ENCODE results near the gene ACOXL. TPM values are rescaled to one million over a fixed set of nuclear protein-coding genes. Genes with fewer than 3 reads are reported as not detected.

Gene ACOXL
- total RNA-seq, 4 donors from 2014 or later, result not detected

DNA sequence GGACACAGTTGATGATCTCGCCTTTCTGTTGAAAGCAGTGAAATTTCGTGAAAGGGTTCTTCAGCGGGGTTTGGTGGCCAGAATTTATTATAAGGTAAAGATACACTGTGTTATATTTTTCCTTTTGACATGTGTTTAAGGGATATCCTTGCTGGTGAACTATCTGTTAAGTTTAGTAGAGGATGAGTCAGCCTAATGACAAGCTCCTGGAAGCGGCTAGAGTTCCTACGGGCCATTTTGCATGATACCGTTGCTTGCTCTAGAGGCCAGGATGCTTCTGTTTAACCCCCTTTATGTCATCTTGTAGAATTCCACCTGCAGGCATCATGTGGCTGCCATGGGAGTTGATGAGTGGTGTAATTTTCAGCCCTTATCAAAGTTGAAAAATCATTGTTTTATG is 263.5 kb downstream of the ACOXL start:
- TF ChIP-seq, protein P1, sequence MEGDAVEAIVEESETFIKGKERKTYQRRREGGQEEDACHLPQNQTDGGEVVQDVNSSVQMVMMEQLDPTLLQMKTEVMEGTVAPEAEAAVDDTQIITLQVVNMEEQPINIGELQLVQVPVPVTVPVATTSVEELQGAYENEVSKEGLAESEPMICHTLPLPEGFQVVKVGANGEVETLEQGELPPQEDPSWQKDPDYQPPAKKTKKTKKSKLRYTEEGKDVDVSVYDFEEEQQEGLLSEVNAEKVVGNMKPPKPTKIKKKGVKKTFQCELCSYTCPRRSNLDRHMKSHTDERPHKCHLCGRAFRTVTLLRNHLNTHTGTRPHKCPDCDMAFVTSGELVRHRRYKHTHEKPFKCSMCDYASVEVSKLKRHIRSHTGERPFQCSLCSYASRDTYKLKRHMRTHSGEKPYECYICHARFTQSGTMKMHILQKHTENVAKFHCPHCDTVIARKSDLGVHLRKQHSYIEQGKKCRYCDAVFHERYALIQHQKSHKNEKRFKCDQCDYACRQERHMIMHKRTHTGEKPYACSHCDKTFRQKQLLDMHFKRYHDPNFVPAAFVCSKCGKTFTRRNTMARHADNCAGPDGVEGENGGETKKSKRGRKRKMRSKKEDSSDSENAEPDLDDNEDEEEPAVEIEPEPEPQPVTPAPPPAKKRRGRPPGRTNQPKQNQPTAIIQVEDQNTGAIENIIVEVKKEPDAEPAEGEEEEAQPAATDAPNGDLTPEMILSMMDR (IDR thresholded peaks at IDR 0.05), result no peak
- TF ChIP-seq POLR2A (IDR thresholded peaks at IDR 0.05), result no peak
- intact Hi-C loops (cut with DNase I), result no loop called here
- Histone ChIP-seq H3K4me3 (no peak overlapping the region), H3K27me3 (peaks cover 0 to 34% (median 0%) of the 10 kb centered on the region in 4 donors), H3K9me3 (no peaks in the 10 kb centered on the region), H3K36me3 (no peaks in the 10 kb centered on the region), H3K4me1 (peaks cover 0 to 18% (median 6%) of the 10 kb centered on the region in 3 donors), H3K27ac (no peak overlapping the region)
- DNase-seq, result no peak
- WGBS, 2 donors, result 78 to 95% methylated on average over 6 of the region's 6 CpGs

DNA sequence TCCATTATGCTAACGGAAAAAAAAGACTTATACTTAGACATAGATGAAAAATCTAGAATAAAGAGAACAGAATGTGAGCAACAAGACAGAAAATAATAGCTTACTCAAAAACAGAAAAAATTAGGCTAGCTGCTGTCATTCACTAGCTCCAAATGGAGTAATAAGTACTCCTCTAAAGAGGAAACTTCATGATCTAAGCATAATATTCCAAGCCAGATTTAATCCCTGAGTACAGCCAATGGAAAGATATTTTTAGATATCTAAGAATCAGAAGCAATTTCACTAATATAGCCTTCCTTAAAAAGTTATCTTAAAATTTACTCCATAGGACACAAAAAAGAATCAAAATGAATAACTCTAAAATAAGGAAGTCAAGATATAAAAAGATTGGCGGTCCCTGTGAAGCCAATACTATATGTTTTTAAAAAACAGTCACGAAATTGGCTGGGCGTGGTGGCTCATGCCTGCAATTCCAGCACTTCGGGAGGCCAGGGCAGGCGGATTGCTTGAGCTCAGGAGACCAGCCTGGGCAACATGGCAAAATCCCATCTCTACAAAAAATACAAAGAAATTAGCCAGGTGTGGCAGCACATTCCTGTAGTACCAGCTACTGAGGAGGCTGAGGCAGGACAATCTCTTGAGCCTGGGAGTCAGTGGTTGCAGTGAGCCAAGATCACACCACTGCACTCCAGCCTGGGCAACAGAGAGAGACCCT is 265.1 kb downstream of the ACOXL start:
- TF ChIP-seq, protein P1 (IDR thresholded peaks at IDR 0.05), result no peak
- no peak for TF ChIP-seq POLR2A (IDR thresholded peaks at IDR 0.05)
- Histone ChIP-seq H3K9me3 (no peaks in the 10 kb centered on the region), H3K4me3 (no peak overlapping the region), H3K4me1 (peaks cover 0 to 15% (median 6%) of the 10 kb centered on the region in 3 donors), H3K36me3 (no peaks in the 10 kb centered on the region), H3K27me3 (peaks cover 0 to 39% (median 0%) of the 10 kb centered on the region in 4 donors), H3K27ac (no peak overlapping the region)
- 49 to 55% methylated on average over 6 of the region's 6 CpGs for WGBS, 2 donors
- DNase-seq, result no peak
- intact Hi-C loops (cut with DNase I), result no loop called here

DNA sequence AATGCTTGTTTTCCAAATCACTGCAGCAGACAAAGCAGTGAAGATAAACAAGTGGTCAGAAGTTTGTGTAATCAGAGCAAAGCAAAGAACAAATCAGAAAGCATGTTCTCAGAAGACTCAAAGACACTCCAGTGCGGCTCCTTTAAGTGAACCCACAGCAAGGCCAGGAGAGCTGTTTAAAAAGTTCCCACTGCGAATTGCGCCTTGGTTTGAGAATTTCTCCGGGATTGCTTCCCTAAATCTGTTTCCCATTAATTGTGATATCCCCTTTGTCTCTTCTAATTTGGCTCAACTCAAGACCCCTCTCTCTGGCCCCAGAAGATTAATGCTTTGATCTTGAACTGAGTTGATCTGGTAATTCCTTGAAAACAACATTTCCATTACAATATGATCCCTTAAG is 265.9 kb downstream of the ACOXL start:
- no peak for TF ChIP-seq POLR2A (IDR thresholded peaks at IDR 0.05)
- TF ChIP-seq, protein P1 (IDR thresholded peaks at IDR 0.05), result no peak
- DNase-seq, result no peak
- intact Hi-C loops (cut with DNase I), result no loop called here
- Histone ChIP-seq H3K27ac (no peak overlapping the region), H3K4me3 (no peak overlapping the region), H3K4me1 (peaks cover 0 to 14% (median 6%) of the 10 kb centered on the region in 3 donors), H3K9me3 (no peaks in the 10 kb centered on the region), H3K36me3 (no peaks in the 10 kb centered on the region), H3K27me3 (peaks cover 0 to 35% (median 0%) of the 10 kb centered on the region in 4 donors)
- 58 to 62% methylated on average over 4 of the region's 4 CpGs for WGBS, 2 donors

DNA sequence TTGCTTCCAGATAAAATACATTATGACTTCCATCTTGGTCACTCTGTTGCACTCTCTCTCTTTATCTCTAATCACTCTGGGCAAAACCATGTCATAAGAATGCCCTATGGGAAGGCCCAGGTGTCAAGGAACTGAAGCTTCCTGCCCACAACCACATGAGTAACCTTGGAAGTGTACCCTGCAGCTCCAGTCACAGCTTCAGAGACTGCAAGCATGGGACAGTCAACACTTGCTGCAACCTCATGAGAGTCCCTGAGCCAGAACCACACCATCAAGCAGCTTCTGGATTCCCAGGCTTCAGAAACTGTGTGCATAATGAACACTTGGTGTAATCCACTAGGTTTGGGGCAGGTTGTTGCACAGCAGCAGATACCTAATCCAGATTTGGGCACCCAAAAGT is 267.3 kb downstream of the ACOXL start:
- Histone ChIP-seq H3K36me3 (no peaks in the 10 kb centered on the region), H3K4me1 (peaks cover 0 to 4% (median 0%) of the 10 kb centered on the region in 3 donors), H3K9me3 (no peaks in the 10 kb centered on the region), H3K4me3 (no peak overlapping the region), H3K27me3 (peaks cover 0 to 30% (median 0%) of the 10 kb centered on the region in 4 donors), H3K27ac (no peak overlapping the region)
- no peak for DNase-seq
- intact Hi-C loops (cut with DNase I), result no loop called here
- no peak for TF ChIP-seq POLR2A (IDR thresholded peaks at IDR 0.05)
- TF ChIP-seq, protein P1 (IDR thresholded peaks at IDR 0.05), result no peak

DNA sequence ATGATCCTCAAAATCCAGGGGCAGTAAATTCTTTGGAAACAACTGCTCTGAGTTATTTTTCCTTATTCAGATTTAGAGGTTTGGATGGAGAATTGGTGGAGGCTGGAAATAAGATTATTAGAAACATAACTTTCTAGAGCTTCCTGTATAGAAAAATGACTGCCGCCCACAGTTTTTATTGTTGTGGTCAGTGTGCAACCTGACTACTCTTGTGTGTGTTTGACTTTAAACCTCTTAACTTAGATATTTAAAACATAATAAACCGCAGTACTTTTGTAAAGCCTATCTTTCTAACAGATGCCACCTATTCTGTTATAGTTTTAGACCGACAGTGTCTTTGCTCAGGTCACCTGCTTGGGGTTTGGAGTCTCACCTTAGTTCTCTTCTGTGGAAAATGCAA is 272.9 kb downstream of the ACOXL start:
- no peaks in the 10 kb centered on the region for H3K36me3 ChIP-seq

More for the DNA sequence above, 272.9 kb downstream of the ACOXL start:
- H3K27me3 ChIP-seq, result peaks cover 0 to 18% (median 0%) of the 10 kb centered on the region in 4 donors
- TF ChIP-seq, protein P1 (IDR thresholded peaks at IDR 0.05), result no peak
- TF ChIP-seq POLR2A (IDR thresholded peaks at IDR 0.05), result no peak
- no peak overlapping the region for H3K27ac ChIP-seq
- no peak overlapping the region for H3K4me3 ChIP-seq
- intact Hi-C loops (cut with DNase I), result no loop called here
- no peak for DNase-seq
- no peaks in the 10 kb centered on the region for H3K9me3 ChIP-seq
- H3K4me1 ChIP-seq, result no peaks in the 10 kb centered on the region
- 75 to 82% methylated on average over 3 of the region's 3 CpGs for WGBS, 2 donors

All from esophagus squamous epithelium (tissue), 5 donors.